IPS-NIHi7 (cell line): Measurements from ENCODE around the gene RAPGEF6.
"Not testable (repeated sequence)": the region's sequence is repeated elsewhere in the genome, so short reads cannot be mapped to it uniquely, and the experiment has no call there.

Source experiments
- DNase-seq: peaks from one replicate; pipeline ENCODE4 v3.0.0; 2012; ENCODE audit warnings: mixed read lengths; ENCODE audit errors: extremely low spot score

Gene RAPGEF6

GRCh38 chr5:131426011-131426410 is 209.0 kb downstream of the RAPGEF6 start:
- no peak for DNase-seq

- peak; percentile 58 for DNase-seq
Observed at GRCh38 chr5:131423056-131423455, 212.0 kb downstream of the RAPGEF6 start.

- no peak for DNase-seq
Observed at GRCh38 chr5:131419877-131420276, 215.2 kb downstream of the RAPGEF6 start.

- no peak for DNase-seq
Observed at GRCh38 chr5:131418846-131419245, 216.2 kb downstream of the RAPGEF6 start.

GRCh38 chr5:131417240-131417869 is 217.7 kb downstream of the RAPGEF6 start:
- peak; percentile 72 for DNase-seq

GRCh38 chr5:131416729-131417128 is 218.3 kb downstream of the RAPGEF6 start:
- no peak for DNase-seq

- no peak for DNase-seq
Observed at GRCh38 chr5:131413605-131414559, 221.1 kb downstream of the RAPGEF6 start.

- DNase-seq, result no peak
Observed at GRCh38 chr5:131406975-131407638, 227.9 kb downstream of the RAPGEF6 start.

- DNase-seq, result no peak
Observed at GRCh38 chr5:131406076-131406475, 229.0 kb downstream of the RAPGEF6 start.

- no peak for DNase-seq
Observed at GRCh38 chr5:131405674-131406073, 229.4 kb downstream of the RAPGEF6 start.

- DNase-seq, result no peak
Observed at GRCh38 chr5:131400585-131400984, 234.4 kb downstream of the RAPGEF6 start.

GRCh38 chr5:131399007-131399406 is 236.0 kb downstream of the RAPGEF6 start:
- DNase-seq, result not testable (repeated sequence)

GRCh38 chr5:131396630-131397273 is 238.3 kb downstream of the RAPGEF6 start:
- DNase-seq, result no peak

GRCh38 chr5:131396015-131396414 is 239.0 kb downstream of the RAPGEF6 start:
- no peak for DNase-seq

GRCh38 chr5:131394128-131394527 is 240.9 kb downstream of the RAPGEF6 start:
- DNase-seq, result no peak

GRCh38 chr5:131393498-131393968 is 241.5 kb downstream of the RAPGEF6 start:
- no peak for DNase-seq

GRCh38 chr5:131392466-131393095 is 242.4 kb downstream of the RAPGEF6 start:
- DNase-seq, result no peak

- no peak for DNase-seq
Observed at GRCh38 chr5:131389869-131390265, 245.2 kb downstream of the RAPGEF6 start.

- no peak for DNase-seq
Observed at GRCh38 chr5:131389096-131389868, 245.7 kb downstream of the RAPGEF6 start.

- no peak for DNase-seq
Observed at GRCh38 chr5:131387255-131387654, 247.8 kb downstream of the RAPGEF6 start.
